Purkinje cell (primary cell): ENCODE results near the gene TIMM50. TPM values are rescaled to one million over a fixed set of nuclear protein-coding genes. Genes with fewer than 3 reads are reported as not detected.

ENCODE experiments used
- polyA plus RNA-seq: library from polyadenylated mRNA; unstranded; fragments of >200 nt; fragmentation: Nextera tagmentation; gene quantifications from 2 replicates; pipeline ENCODE4 v1.2.1, GENCODE V29; 2014

Gene TIMM50
- 62.3 and 76.3 TPM in 2 replicates for polyA plus RNA-seq

DNA sequence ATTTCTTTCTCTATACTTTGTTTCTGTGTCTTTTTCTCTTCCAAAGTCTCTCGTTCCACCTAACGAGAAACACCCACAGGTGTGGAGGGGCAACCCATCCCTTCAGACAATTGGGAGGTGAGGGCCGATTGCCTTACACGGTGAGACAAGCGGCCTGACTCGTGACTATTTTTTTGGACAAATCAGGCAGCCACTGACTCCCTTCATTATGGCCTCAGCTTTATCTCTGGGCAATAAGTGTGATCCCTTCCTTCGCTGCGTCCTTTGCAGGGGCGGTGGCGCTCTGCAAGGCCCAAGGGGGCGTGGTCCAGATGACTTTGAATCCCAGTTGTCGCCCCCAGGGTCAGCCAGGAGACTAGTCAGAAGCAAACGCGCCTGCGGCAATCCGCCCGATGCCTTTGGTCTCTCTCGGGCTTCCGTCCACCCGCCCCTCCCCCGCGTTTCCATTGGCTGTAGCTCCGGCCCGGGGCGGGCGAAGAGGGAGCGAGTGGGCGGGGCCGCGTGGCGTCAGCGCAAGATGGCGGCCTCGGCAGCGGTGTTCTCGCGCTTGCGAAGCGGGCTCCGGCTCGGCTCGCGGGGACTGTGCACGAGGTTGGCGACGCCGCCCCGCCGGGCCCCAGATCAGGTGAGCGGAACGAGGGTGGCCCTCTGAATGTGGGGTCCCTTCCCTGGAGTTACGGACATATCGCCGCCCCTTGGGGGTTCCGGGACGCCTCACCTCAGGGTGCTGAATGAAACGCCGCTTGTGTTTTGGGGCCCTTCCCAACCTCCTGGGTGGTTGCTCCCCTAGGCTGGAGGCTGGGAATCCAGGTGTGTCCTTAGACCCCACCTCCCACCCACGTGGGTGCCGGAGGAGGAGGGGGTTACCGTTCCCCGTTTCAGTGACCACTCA, at the start of gene TIMM50:
Gene TIMM50 (plus strand): TSS at position 502 of the 892 bp plus-strand sequence. CDS start 16 bp downstream, at position 518.

GRCh38 chr19:39435499-39436349, 44.9 kb upstream of the TIMM50 start, which contains the start of gene RPS16:
Gene RPS16 (minus strand): TSS chr19:39435949. CDS start chr19:39435895, 54 bp downstream.

DNA sequence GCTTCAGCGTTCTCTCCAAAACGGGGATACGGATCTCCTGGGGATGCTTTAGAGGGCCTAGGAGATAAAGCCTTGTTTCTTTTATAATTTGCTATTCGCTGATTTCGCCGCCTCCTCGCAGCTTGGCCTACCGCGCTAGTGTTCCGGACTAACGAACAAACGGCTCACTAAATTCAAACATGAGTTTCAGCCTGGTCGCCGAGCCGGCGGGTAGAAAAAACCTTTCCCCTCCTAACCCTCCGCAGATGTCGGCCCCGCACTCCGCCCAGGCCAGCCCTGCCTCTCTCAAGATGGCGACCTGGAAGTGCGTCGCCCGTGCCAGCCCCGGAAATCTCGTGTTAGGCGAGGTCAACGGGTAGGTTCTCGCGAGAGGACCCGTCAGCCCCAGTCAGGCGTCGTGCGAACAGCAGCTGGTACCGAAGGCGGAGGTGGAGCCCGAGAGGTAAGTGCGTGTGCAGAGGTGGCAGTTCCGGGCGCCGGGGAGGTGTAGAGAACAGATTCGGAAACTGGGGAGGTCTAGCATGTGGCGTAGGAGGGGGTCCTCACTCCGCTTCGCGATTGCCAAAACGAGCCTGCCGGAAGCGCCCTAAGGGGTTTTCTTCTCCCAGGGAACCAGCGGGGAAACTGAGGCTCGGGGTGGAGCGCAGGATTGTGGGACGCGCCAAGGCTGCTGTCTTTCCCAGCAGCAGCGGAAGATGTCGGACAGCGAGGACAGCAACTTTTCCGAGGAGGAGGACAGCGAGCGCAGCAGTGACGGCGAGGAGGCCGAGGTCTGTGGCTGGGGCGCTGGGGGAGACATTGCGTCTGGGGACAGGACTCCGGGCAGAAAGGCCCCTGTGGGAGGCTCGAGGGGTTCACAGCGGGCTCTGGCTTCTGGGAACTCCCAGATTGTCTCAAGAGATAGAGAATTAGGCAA, 35.2 kb upstream of the TIMM50 start, which contains the start of gene SUPT5H:
Gene SUPT5H (plus strand): TSS at position 387 of the 916 bp plus-strand sequence. CDS start 309 bp downstream, at position 696.

GRCh38 chr19:39498798-39499642, 18.4 kb downstream of the TIMM50 start, which contains the start of gene DLL3:
Gene DLL3 (plus strand): TSS chr19:39498947. CDS start chr19:39498975, 28 bp downstream.

GRCh38 chr19:39514840-39515550, 34.4 kb downstream of the TIMM50 start, which contains the start of gene SELENOV:
Gene SELENOV (plus strand): TSS chr19:39515139. CDS start chr19:39515213, 74 bp downstream.

GRCh38 chr19:39532233-39533002, 51.8 kb downstream of the TIMM50 start, which contains the start of gene EID2B:
Gene EID2B (minus strand): TSS chr19:39532852. CDS start chr19:39532802, 50 bp downstream.

DNA sequence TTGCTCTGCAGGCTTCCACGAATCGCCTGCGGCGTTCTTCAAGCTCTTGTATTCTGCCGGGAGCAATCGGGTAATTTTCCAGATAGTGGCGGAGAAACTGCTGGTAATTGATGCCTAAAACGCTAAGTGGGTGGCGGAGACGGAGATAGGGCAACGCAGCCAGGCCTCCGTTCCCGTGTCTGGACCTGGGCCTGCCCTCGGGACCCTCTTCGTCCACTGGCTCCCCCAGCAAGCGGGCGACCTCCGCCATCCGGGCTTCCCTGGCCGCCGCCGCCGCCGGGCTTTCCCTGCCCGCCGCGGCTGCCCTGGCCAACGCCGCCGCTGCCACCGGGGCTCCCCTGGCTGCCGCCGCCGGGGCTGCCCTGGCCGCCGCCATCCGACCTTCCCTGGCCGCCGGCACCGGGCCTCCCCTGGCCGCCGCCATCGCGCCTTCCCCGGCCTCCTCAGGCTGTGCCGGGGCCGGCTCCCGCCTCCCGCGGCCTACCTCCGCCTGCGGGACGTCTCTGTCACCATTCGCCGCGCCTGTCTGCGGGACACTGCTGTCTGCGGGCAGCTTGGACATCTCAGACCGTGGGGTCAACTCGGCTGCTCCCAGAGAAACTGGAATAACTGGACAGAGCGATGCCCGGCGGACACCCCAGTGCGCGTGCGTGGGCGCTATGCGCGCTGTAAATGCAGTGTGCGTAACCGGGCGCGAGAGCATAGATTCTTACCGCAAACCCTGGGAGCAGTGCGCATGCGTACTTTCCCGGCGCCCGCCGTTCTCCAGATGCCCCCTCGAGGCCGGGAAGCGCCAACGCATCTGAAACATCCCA, 59.1 kb downstream of the TIMM50 start, which contains the start of gene EID2:
Gene EID2 (minus strand): TSS at position 644 of the 815 bp plus-strand sequence. CDS start 82 bp downstream, at position 562.

Other genes with a start within 250 kb of the TIMM50 start
- 0.81 TPM in 1 of 2 replicates, not detected in the other for gene IFNL3, start 235.8 kb upstream of the TIMM50 start, polyA plus RNA-seq
- not detected in 2 replicates for gene IFNL4, start 232.0 kb upstream of the TIMM50 start, polyA plus RNA-seq
- gene IFNL2, start 212.4 kb upstream of the TIMM50 start, polyA plus RNA-seq = not detected in 2 replicates
- gene IFNL1, start 184.4 kb upstream of the TIMM50 start, polyA plus RNA-seq = not detected in 2 replicates
- 1.6 and 2.0 TPM in 2 replicates for gene LRFN1, start 160.0 kb upstream of the TIMM50 start, polyA plus RNA-seq
- 17.9 and 20.4 TPM in 2 replicates for gene GMFG, start 144.8 kb upstream of the TIMM50 start, polyA plus RNA-seq
- 3.5 and 3.9 TPM in 2 replicates for gene SAMD4B, start 138.4 kb upstream of the TIMM50 start, polyA plus RNA-seq
- 4.5 and 13.7 TPM in 2 replicates for gene PAF1, start 89.7 kb upstream of the TIMM50 start, polyA plus RNA-seq
- 8.5 and 17.3 TPM in 2 replicates for gene MED29, start 89.5 kb upstream of the TIMM50 start, polyA plus RNA-seq
- gene ZFP36, start 74.0 kb upstream of the TIMM50 start, polyA plus RNA-seq = 0.92 and 2.1 TPM in 2 replicates
- not detected in 2 replicates for gene PLEKHG2, start 68.2 kb upstream of the TIMM50 start, polyA plus RNA-seq
- 356 and 405 TPM in 2 replicates for gene RPS16, start 44.9 kb upstream of the TIMM50 start, polyA plus RNA-seq
- 60.5 and 76.2 TPM in 2 replicates for gene SUPT5H, start 35.3 kb upstream of the TIMM50 start, polyA plus RNA-seq
- gene DLL3, start 18.1 kb downstream of the TIMM50 start, polyA plus RNA-seq = 2.1 and 4.1 TPM in 2 replicates
- not detected in 2 replicates for gene SELENOV, start 34.3 kb downstream of the TIMM50 start, polyA plus RNA-seq
- gene EID2B, start 52.0 kb downstream of the TIMM50 start, polyA plus RNA-seq = 6.9 and 17.5 TPM in 2 replicates
- 20.5 and 35.6 TPM in 2 replicates for gene EID2, start 59.3 kb downstream of the TIMM50 start, polyA plus RNA-seq
- gene LGALS13, start 121.7 kb downstream of the TIMM50 start, polyA plus RNA-seq = 1.0 and 5.9 TPM in 2 replicates
- not detected in 2 replicates for gene LGALS16, start 175.1 kb downstream of the TIMM50 start, polyA plus RNA-seq
- not detected in 2 replicates for gene LGALS14, start 223.6 kb downstream of the TIMM50 start, polyA plus RNA-seq